Kidney (tissue), 14 donors: ENCODE results near the gene PCGF1. TPM values are rescaled to one million over a fixed set of nuclear protein-coding genes. Genes with fewer than 3 reads are reported as not detected.

Source experiments
- DNase-seq, 5 donors: peaks; one replicate each; pipeline ENCODE4 v3.0.0-alpha.2; 2013 to 2020
- FAIRE-seq: peaks from 2 replicates; lab custom pipeline; 2012; peaks lifted over from hg19 to GRCh38; lab: Jason Lieb, UNC
- H3K27ac ChIP-seq, 2 donors: one replicate each; pipeline ENCODE4 v1.7.0; 2013; ENCODE audit warnings: low read depth in 2 of 2, low read length in 2 of 2, inconsistent platforms in 1 of 2
- H3K27me3 ChIP-seq: one replicate; pipeline ENCODE4 v1.7.1; 2013; ENCODE audit warnings: low read length, inconsistent platforms; ENCODE audit not compliant: control insufficient read depth, insufficient read depth
- H3K36me3 ChIP-seq, 3 donors: one replicate each; pipeline versions ENCODE4 v1.7.0 to v1.7.1; 2013; ENCODE audit warnings: low read length in 3 of 3, control low read depth in 1 of 3, inconsistent platforms in 1 of 3; ENCODE audit not compliant: insufficient read depth in 3 of 3, control insufficient read depth in 2 of 3
- H3K4me1 ChIP-seq, 3 donors: one replicate each; pipeline versions ENCODE4 v1.7.0 to v1.7.1; 2013; ENCODE audit warnings: low read length in 3 of 3, inconsistent platforms in 1 of 3, low read depth in 1 of 3; ENCODE audit not compliant: control insufficient read depth in 2 of 3, insufficient read depth in 2 of 3
- H3K4me3 ChIP-seq, 3 donors: one replicate each; pipeline versions ENCODE4 v1.7.0 to v1.8.1; 2013; ENCODE audit warnings: low read length in 3 of 3, control low read depth in 1 of 3, inconsistent platforms in 1 of 3
- H3K9ac ChIP-seq, 3 donors: one replicate each; pipeline versions ENCODE4 v1.7.0 to v1.7.1; 2013; ENCODE audit warnings: low read length in 3 of 3, control low read depth in 1 of 3, inconsistent platforms in 1 of 3
- H3K9me3 ChIP-seq, 3 donors: one replicate each; pipeline versions ENCODE4 v1.7.0 to v1.7.1; 2013; ENCODE audit warnings: low read length in 3 of 3, control low read depth in 1 of 3, inconsistent platforms in 1 of 3; ENCODE audit not compliant: control insufficient read depth in 2 of 3, insufficient read depth in 1 of 3
- intact Hi-C: fragments of 100-400 bp; cut with DNase I; formaldehyde crosslinking; loops from one replicate; pipeline ENCODE4 v1.11.1; 2022
- polyA plus RNA-seq: library from polyadenylated mRNA; stranded (reverse); fragments of 350-450 nt; fragmentation: Illumina TruSeq; extraction: RNeasy Lipid Tissue Mini Kit (QIAGEN cat#74804); gene quantifications from one replicate; pipeline ENCODE4 v1.2.3, GENCODE V29; 2014; ENCODE audit warnings: low read depth, low replicate concordance; ENCODE audit not compliant: insufficient read depth
- total RNA-seq: library from RNA; stranded (reverse); fragmentation: NEBNext Ultra II Directional; extraction: Animal tissue kit (Norgen Biotek cat#: 25700); gene quantifications from one replicate; pipeline ENCODE4 v1.2.1, GENCODE V29; 2021
- TF ChIP-seq, protein P1 (sequence below): IDR thresholded peaks from 3 replicates; pipeline ENCODE4 v1.5.1; 2012; ENCODE audit warnings: mild to moderate bottlenecking, moderate library complexity, borderline replicate concordance; ENCODE audit not compliant: insufficient read depth; ENCODE audit errors: extremely low read depth
- donor health status: control.
- donor health status: control.
- donor health status: control.
- donor health status: control.
- donor health status: control.
- donor health status: DM: yes; HTN: yes; CAD: no.
- donor health status: Normal renal cell carcinoma (clear cell type).

Gene PCGF1
- total and polyA plus RNA-seq, 2 donors from 2014 or later = 20.1 to 20.7 TPM

DNA sequence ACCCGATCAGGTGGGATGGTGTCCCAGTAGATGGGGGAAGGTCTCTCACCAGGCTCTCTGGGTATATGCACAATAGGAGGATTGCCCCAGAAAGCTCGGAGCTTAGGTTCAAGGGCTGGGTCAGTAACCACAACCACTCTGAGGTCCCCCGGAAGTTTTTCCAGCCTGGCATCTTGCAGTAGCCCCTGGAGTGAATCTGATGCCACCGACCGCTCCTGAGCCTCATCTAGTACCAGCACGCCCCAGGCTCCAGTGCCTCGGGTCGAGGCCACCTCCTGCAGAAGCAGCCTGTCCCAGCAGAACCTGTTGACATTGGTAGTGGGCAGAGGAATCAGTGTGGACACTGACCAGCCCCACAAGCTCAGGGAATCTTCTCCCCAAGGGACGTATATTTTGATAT is 16.5 kb upstream of the PCGF1 start:
- TF ChIP-seq, protein P1, sequence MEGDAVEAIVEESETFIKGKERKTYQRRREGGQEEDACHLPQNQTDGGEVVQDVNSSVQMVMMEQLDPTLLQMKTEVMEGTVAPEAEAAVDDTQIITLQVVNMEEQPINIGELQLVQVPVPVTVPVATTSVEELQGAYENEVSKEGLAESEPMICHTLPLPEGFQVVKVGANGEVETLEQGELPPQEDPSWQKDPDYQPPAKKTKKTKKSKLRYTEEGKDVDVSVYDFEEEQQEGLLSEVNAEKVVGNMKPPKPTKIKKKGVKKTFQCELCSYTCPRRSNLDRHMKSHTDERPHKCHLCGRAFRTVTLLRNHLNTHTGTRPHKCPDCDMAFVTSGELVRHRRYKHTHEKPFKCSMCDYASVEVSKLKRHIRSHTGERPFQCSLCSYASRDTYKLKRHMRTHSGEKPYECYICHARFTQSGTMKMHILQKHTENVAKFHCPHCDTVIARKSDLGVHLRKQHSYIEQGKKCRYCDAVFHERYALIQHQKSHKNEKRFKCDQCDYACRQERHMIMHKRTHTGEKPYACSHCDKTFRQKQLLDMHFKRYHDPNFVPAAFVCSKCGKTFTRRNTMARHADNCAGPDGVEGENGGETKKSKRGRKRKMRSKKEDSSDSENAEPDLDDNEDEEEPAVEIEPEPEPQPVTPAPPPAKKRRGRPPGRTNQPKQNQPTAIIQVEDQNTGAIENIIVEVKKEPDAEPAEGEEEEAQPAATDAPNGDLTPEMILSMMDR = no peak
- Histone ChIP-seq H3K4me1 (peaks cover 0 to 10% (median 4%) of the 10 kb centered on the region in 3 donors), H3K9me3 (no peaks in the 10 kb centered on the region), H3K27ac (no peak overlapping the region), H3K27me3 (peaks cover 2% of the 10 kb centered on the region), H3K4me3 (no peak overlapping the region), H3K9ac (no peak overlapping the region), H3K36me3 (peaks cover 0 to 25% (median 15%) of the 10 kb centered on the region in 3 donors)
- intact Hi-C loops = no loop called here
- FAIRE-seq (no peak), DNase-seq (peak in 1 of 5 donors; percentile 52)

DNA sequence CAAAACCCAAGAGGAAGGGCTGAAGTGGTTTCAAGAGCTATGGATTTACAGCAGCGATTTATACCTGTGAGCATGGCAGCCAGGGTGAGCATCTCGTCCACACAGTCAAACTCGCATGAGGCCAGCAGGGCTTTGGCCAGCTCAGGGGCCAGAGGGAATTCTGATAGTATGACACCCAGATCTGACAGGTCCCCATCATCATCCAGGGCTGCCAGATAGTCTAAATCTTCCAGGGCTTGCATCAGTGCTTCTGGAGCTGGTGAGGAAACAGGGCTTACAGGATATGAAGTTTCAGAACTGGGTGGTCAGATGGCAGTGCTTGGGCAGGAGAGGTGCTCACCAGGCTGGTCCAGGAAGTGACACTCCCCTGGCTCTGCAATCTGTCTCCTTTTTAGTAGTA is 15.0 kb upstream of the PCGF1 start:
- DNase-seq (no peak), FAIRE-seq (no peak)
- H3K27ac ChIP-seq = no peak overlapping the region
- H3K27me3 ChIP-seq = peaks cover 17% of the 10 kb centered on the region
- intact Hi-C loops = no loop called here
- TF ChIP-seq, protein P1 = no peak
- no peaks in the 10 kb centered on the region for H3K9me3 ChIP-seq
- peaks cover 0 to 16% (median 15%) of the 10 kb centered on the region in 3 donors for H3K36me3 ChIP-seq
- H3K4me3 ChIP-seq = no peak overlapping the region
- H3K9ac ChIP-seq = no peak overlapping the region
- no peaks in the 10 kb centered on the region for H3K4me1 ChIP-seq

DNA sequence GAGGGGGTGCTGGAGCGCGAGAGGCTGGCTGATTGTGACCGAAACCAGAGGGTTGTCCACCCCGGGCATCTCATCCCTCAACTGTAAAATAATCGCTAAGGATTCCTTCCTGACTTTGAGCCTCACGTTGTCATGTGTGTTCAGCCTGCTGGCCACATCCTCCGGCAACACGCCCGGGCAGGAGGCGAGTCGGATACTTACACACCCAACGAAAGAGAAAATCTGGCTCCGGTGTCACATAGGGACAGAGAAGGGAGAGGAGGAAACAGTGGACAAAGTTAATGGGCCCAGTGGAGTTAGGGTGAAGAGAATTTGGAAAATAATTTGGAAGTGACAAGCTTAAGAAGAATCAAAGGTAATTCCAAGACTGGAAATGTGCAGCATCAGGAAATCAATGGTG is 9.2 kb upstream of the PCGF1 start:
- intact Hi-C loops = no loop called here
- Histone ChIP-seq H3K4me1 (peaks cover 0 to 5% (median 0%) of the 10 kb centered on the region in 3 donors), H3K9me3 (no peaks in the 10 kb centered on the region), H3K36me3 (no peaks in the 10 kb centered on the region), H3K27me3 (peaks cover 49% of the 10 kb centered on the region), H3K4me3 (peak overlapping the region in 1 of 3 donors; percentile 13), H3K27ac (no peak overlapping the region), H3K9ac (no peak overlapping the region)
- no peak for FAIRE-seq
- TF ChIP-seq, protein P1 = no peak
- DNase-seq = no peak
